MG63 (cell line): Measurements from ENCODE around the gene STPG3. TPM values are rescaled to one million over a fixed set of nuclear protein-coding genes. Genes with fewer than 3 reads are reported as not detected.
A peak's percentile ranks its signal among the peaks of the same experiment; 100 is the strongest.
"Not testable (repeated sequence)": the region's sequence is repeated elsewhere in the genome, so short reads cannot be mapped to it uniquely, and the experiment has no call there.

Experiments used
- DNase-seq: peaks from one replicate; pipeline ENCODE4 v3.0.0-alpha.2; 2020
- H3K27me3 ChIP-seq: fragments of 250-450 bp; sonication (Bioruptor Pico); 2 replicates; pipeline ENCODE4 v1.5.1; 2020; ENCODE audit warnings: mild to moderate bottlenecking, moderate library complexity
- H3K36me3 ChIP-seq: fragments of 250-450 bp; sonication (Bioruptor Pico); 2 replicates; pipeline ENCODE4 v1.5.1; 2020; ENCODE audit warnings: mild to moderate bottlenecking, moderate library complexity
- H3K4me3 ChIP-seq: fragments of 250-450 bp; sonication (Bioruptor Pico); 2 replicates; pipeline ENCODE4 v1.5.1; 2020; ENCODE audit warnings: mild to moderate bottlenecking, moderate library complexity
- H3K9me3 ChIP-seq: fragments of 250-450 bp; sonication (Bioruptor Pico); 2 replicates; pipeline ENCODE4 v1.5.1; 2020; ENCODE audit warnings: mild to moderate bottlenecking, moderate library complexity
- total RNA-seq: library from RNA; depleted of rRNA; stranded (reverse); fragments of >200 nt; shearing (Covaris generic); gene quantifications from 2 replicates; pipeline ENCODE4 v1.2.3, GENCODE V29; 2014; ENCODE audit warnings: low replicate concordance

Gene STPG3
- total RNA-seq, 1 experiment from 2014 or later: not detected

GRCh38 chr9:137237759-137238726, 13.0 kb upstream of the STPG3 start:
- Histone ChIP-seq H3K9me3 (no peaks in the 10 kb centered on the region), H3K27me3 (no peaks in the 10 kb centered on the region), H3K36me3 (peaks cover 15% of the 10 kb centered on the region), H3K4me3 (no peak overlapping the region)
- DNase-seq: no peak

- H3K9me3 ChIP-seq, DNase-seq, H3K27me3 ChIP-seq: not testable (repeated sequence)
- Histone ChIP-seq H3K36me3 (peaks cover 25% of the 10 kb centered on the region), H3K4me3 (peak overlapping the region; percentile 59)
Measured at GRCh38 chr9:137239541-137240200, 11.4 kb upstream of the STPG3 start.

GRCh38 chr9:137240318-137240840, 10.7 kb upstream of the STPG3 start:
- Histone ChIP-seq H3K9me3 (no peaks in the 10 kb centered on the region), H3K36me3 (peaks cover 25% of the 10 kb centered on the region), H3K4me3 (peak overlapping the region; percentile 59), H3K27me3 (no peaks in the 10 kb centered on the region)
- DNase-seq: peak; percentile 89

- Histone ChIP-seq H3K9me3 (no peaks in the 10 kb centered on the region), H3K27me3 (no peaks in the 10 kb centered on the region), H3K4me3 (peak within 1 kb of the TSS; percentile 92), H3K36me3 (peaks cover 25% of the 10 kb centered on the region)
- peak; percentile 99 for DNase-seq
Measured at GRCh38 chr9:137240841-137241489, 10.1 kb upstream of the STPG3 start, which contains the start of gene TUBB4B. Gene TUBB4B (plus strand): TSS chr9:137241287. CDS start chr9:137241361, 74 bp downstream.

- H3K4me3 ChIP-seq: peak overlapping the region; percentile 92
- peak; percentile 71 for DNase-seq
- peaks cover 25% of the 10 kb centered on the region for H3K36me3 ChIP-seq
- H3K27me3 ChIP-seq: no peaks in the 10 kb centered on the region
- no peaks in the 10 kb centered on the region for H3K9me3 ChIP-seq
Measured at GRCh38 chr9:137241490-137242268, 9.4 kb upstream of the STPG3 start.

GRCh38 chr9:137242269-137243203, 8.6 kb upstream of the STPG3 start:
- Histone ChIP-seq H3K36me3 (peaks cover 25% of the 10 kb centered on the region), H3K4me3 (peak overlapping the region; percentile 92), H3K9me3 (no peaks in the 10 kb centered on the region), H3K27me3 (no peaks in the 10 kb centered on the region)
- DNase-seq: no peak

- H3K9me3 ChIP-seq, DNase-seq, H3K27me3 ChIP-seq, H3K4me3 ChIP-seq: not testable (repeated sequence)
- H3K36me3 ChIP-seq: peaks cover 25% of the 10 kb centered on the region
Measured at GRCh38 chr9:137243266-137243625, 7.8 kb upstream of the STPG3 start.

GRCh38 chr9:137243626-137244485, 7.2 kb upstream of the STPG3 start:
- H3K4me3 ChIP-seq: no peak overlapping the region
- DNase-seq: no peak
- H3K27me3 ChIP-seq: no peaks in the 10 kb centered on the region
- no peaks in the 10 kb centered on the region for H3K9me3 ChIP-seq
- peaks cover 25% of the 10 kb centered on the region for H3K36me3 ChIP-seq

- no peak overlapping the region for H3K4me3 ChIP-seq
- no peaks in the 10 kb centered on the region for H3K27me3 ChIP-seq
- no peaks in the 10 kb centered on the region for H3K9me3 ChIP-seq
- no peak for DNase-seq
- H3K36me3 ChIP-seq: peaks cover 25% of the 10 kb centered on the region
Measured at GRCh38 chr9:137244486-137245449, 6.3 kb upstream of the STPG3 start.

- H3K36me3 ChIP-seq: peaks cover 25% of the 10 kb centered on the region
- no peak for DNase-seq
- H3K27me3 ChIP-seq: no peaks in the 10 kb centered on the region
- no peaks in the 10 kb centered on the region for H3K9me3 ChIP-seq
- no peak overlapping the region for H3K4me3 ChIP-seq
Measured at GRCh38 chr9:137245450-137246421, 5.3 kb upstream of the STPG3 start.

- H3K4me3 ChIP-seq: no peak overlapping the region
- no peaks in the 10 kb centered on the region for H3K27me3 ChIP-seq
- DNase-seq: no peak
- H3K36me3 ChIP-seq: peaks cover 17% of the 10 kb centered on the region
- no peaks in the 10 kb centered on the region for H3K9me3 ChIP-seq
Measured at GRCh38 chr9:137247135-137247915, 3.8 kb upstream of the STPG3 start.

GRCh38 chr9:137247916-137248175, 3.2 kb upstream of the STPG3 start:
- Histone ChIP-seq H3K36me3 (peaks cover 12% of the 10 kb centered on the region), H3K27me3 (no peaks in the 10 kb centered on the region), H3K4me3 (no peak overlapping the region), H3K9me3 (no peaks in the 10 kb centered on the region)
- no peak for DNase-seq
